ENCODE results near the gene LTO1.

Gene LTO1

GRCh38 chr11:69635195-69635594 is 40.0 kb downstream of the LTO1 start:
- H3K14ac ChIP-seq (ENCODE audit: low read length): no peak overlapping the region
- no peak overlapping the region for H2BK120ac ChIP-seq (ENCODE audit: low read depth, low read length)
- no peak overlapping the region for H2BK15ac ChIP-seq (ENCODE audit: low read length)
- H2AFZ ChIP-seq (ENCODE audit: low read length): no peak overlapping the region
- H2BK5ac ChIP-seq (ENCODE audit: low read length): no peak overlapping the region
- no peaks in the 10 kb centered on the region for H3K36me3 ChIP-seq (replicated peaks in 1 of 2; ENCODE audit: control insufficient read depth in 2 of 2, insufficient read depth in 2 of 2, low read length in 2 of 2)
- no peaks in the 10 kb centered on the region for H3K79me1 ChIP-seq (ENCODE audit: low read depth, low read length)
- no CpG with 5 or more reads among the region's 6 CpGs for WGBS, 2 donors (ENCODE audit: extremely low coverage in 2 of 2, insufficient read length in 2 of 2, insufficient replicate concordance in 1 of 2)
- no peak overlapping the region for H2BK12ac ChIP-seq (ENCODE audit: low read length)
- no peak overlapping the region for H3K4ac ChIP-seq (ENCODE audit: low read length)
- H2AK5ac ChIP-seq (ENCODE audit: low read depth, low read length): no peak overlapping the region
- H4K8ac ChIP-seq (ENCODE audit: low read depth, low read length): no peak overlapping the region
- no peak overlapping the region for H3K23ac ChIP-seq (ENCODE audit: low read depth, low read length, poor library complexity)
- H3K18ac ChIP-seq (ENCODE audit: low read length): no peak overlapping the region
- H4K91ac ChIP-seq (ENCODE audit: low read depth, low read length, poor library complexity): no peak overlapping the region
- no peak overlapping the region for H3K4me3 ChIP-seq (ENCODE audit: low read length in 2 of 2)
- H3K9me3 ChIP-seq (replicated peaks in 1 of 2; ENCODE audit: control insufficient read depth in 2 of 2, insufficient read depth in 1 of 2, low read depth in 1 of 2, low read length in 2 of 2): peaks cover 0 to 5% of the 10 kb centered on the region in 2 donors
- peaks cover 17 to 22% of the 10 kb centered on the region in 2 donors for H3K4me1 ChIP-seq (ENCODE audit: control insufficient read depth in 2 of 2, insufficient read depth in 1 of 2, low read depth in 1 of 2, low read length in 2 of 2)
- no peak overlapping the region for H3K27ac ChIP-seq (replicated peaks; ENCODE audit: low read length)
- H3K27me3 ChIP-seq (ENCODE audit: control insufficient read depth in 3 of 3, insufficient read depth in 3 of 3, low read depth in 1 of 3, low read length in 3 of 3): peaks cover 0 to 49% (median 8%) of the 10 kb centered on the region in 3 experiments
- no peak overlapping the region for H3K4me2 ChIP-seq (ENCODE audit: insufficient read depth, low read length, poor library complexity, severe bottlenecking)
- DNase-seq (ENCODE audit: low spot score): no peak
- H3K9ac ChIP-seq (ENCODE audit: low read depth, low read length, poor library complexity): no peak overlapping the region

- H3K79me1 ChIP-seq (ENCODE audit: low read depth, low read length): no peaks in the 10 kb centered on the region
- no peak overlapping the region for H2BK120ac ChIP-seq (ENCODE audit: low read depth, low read length)
- H3K4me2 ChIP-seq (ENCODE audit: insufficient read depth, low read length, poor library complexity, severe bottlenecking): no peak overlapping the region
- no peak overlapping the region for H2BK15ac ChIP-seq (ENCODE audit: low read length)
- H3K9ac ChIP-seq (ENCODE audit: low read depth, low read length, poor library complexity): no peak overlapping the region
- H2BK5ac ChIP-seq (ENCODE audit: low read length): no peak overlapping the region
- no peak overlapping the region for H4K91ac ChIP-seq (ENCODE audit: low read depth, low read length, poor library complexity)
- H2BK12ac ChIP-seq (ENCODE audit: low read length): no peak overlapping the region
- H4K8ac ChIP-seq (ENCODE audit: low read depth, low read length): no peak overlapping the region
- H3K9me3 ChIP-seq (replicated peaks in 1 of 2; ENCODE audit: control insufficient read depth in 2 of 2, insufficient read depth in 1 of 2, low read depth in 1 of 2, low read length in 2 of 2): peaks cover under 1 to 5% of the 10 kb centered on the region in 2 donors
- WGBS, 2 donors (ENCODE audit: extremely low coverage in 2 of 2, insufficient read length in 2 of 2, insufficient replicate concordance in 1 of 2): no CpG with 5 or more reads among the region's 7 CpGs
- no peaks in the 10 kb centered on the region for H3K36me3 ChIP-seq (replicated peaks in 1 of 2; ENCODE audit: control insufficient read depth in 2 of 2, insufficient read depth in 2 of 2, low read length in 2 of 2)
- H3K27me3 ChIP-seq (ENCODE audit: control insufficient read depth in 3 of 3, insufficient read depth in 3 of 3, low read depth in 1 of 3, low read length in 3 of 3): peaks cover 0 to 43% (median 8%) of the 10 kb centered on the region in 3 experiments
- no peak overlapping the region for H3K14ac ChIP-seq (ENCODE audit: low read length)
- H2AK5ac ChIP-seq (ENCODE audit: low read depth, low read length): no peak overlapping the region
- DNase-seq (ENCODE audit: low spot score): no peak
- H3K27ac ChIP-seq (replicated peaks; ENCODE audit: low read length): no peak overlapping the region
- H3K4ac ChIP-seq (ENCODE audit: low read length): no peak overlapping the region
- no peak overlapping the region for H3K4me3 ChIP-seq (ENCODE audit: low read length in 2 of 2)
- H2AFZ ChIP-seq (ENCODE audit: low read length): no peak overlapping the region
- H3K23ac ChIP-seq (ENCODE audit: low read depth, low read length, poor library complexity): no peak overlapping the region
- H3K18ac ChIP-seq (ENCODE audit: low read length): no peak overlapping the region
- H3K4me1 ChIP-seq (ENCODE audit: control insufficient read depth in 2 of 2, insufficient read depth in 1 of 2, low read depth in 1 of 2, low read length in 2 of 2): peaks cover 12 to 21% of the 10 kb centered on the region in 2 donors
Observed at GRCh38 chr11:69634590-69634989, 40.6 kb downstream of the LTO1 start.

- no peak overlapping the region for H3K4me3 ChIP-seq (ENCODE audit: low read length in 2 of 2)
- H3K9me3 ChIP-seq (replicated peaks in 1 of 2; ENCODE audit: control insufficient read depth in 2 of 2, insufficient read depth in 1 of 2, low read depth in 1 of 2, low read length in 2 of 2): peaks cover 2 to 5% of the 10 kb centered on the region in 2 donors
- H3K14ac ChIP-seq (ENCODE audit: low read length): no peak overlapping the region
- no peak overlapping the region for H3K4ac ChIP-seq (ENCODE audit: low read length)
- H3K27ac ChIP-seq (replicated peaks; ENCODE audit: low read length): no peak overlapping the region
- H3K18ac ChIP-seq (ENCODE audit: low read length): no peak overlapping the region
- H3K36me3 ChIP-seq (replicated peaks in 1 of 2; ENCODE audit: control insufficient read depth in 2 of 2, insufficient read depth in 2 of 2, low read length in 2 of 2): no peaks in the 10 kb centered on the region
- H4K91ac ChIP-seq (ENCODE audit: low read depth, low read length, poor library complexity): no peak overlapping the region
- no peak overlapping the region for H3K23ac ChIP-seq (ENCODE audit: low read depth, low read length, poor library complexity)
- no CpG with 5 or more reads among the region's 6 CpGs for WGBS, 2 donors (ENCODE audit: extremely low coverage in 2 of 2, insufficient read length in 2 of 2, insufficient replicate concordance in 1 of 2)
- peaks cover 11 to 21% of the 10 kb centered on the region in 2 donors for H3K4me1 ChIP-seq (ENCODE audit: control insufficient read depth in 2 of 2, insufficient read depth in 1 of 2, low read depth in 1 of 2, low read length in 2 of 2)
- H2AFZ ChIP-seq (ENCODE audit: low read length): no peak overlapping the region
- no peak overlapping the region for H4K8ac ChIP-seq (ENCODE audit: low read depth, low read length)
- H3K27me3 ChIP-seq (ENCODE audit: control insufficient read depth in 3 of 3, insufficient read depth in 3 of 3, low read depth in 1 of 3, low read length in 3 of 3): peaks cover 0 to 42% (median 8%) of the 10 kb centered on the region in 3 experiments
- H2BK15ac ChIP-seq (ENCODE audit: low read length): no peak overlapping the region
- peak overlapping the region; percentile 78 for H2AK5ac ChIP-seq (ENCODE audit: low read depth, low read length)
- no peaks in the 10 kb centered on the region for H3K79me1 ChIP-seq (ENCODE audit: low read depth, low read length)
- H3K4me2 ChIP-seq (ENCODE audit: insufficient read depth, low read length, poor library complexity, severe bottlenecking): no peak overlapping the region
- H3K9ac ChIP-seq (ENCODE audit: low read depth, low read length, poor library complexity): no peak overlapping the region
- no peak overlapping the region for H2BK12ac ChIP-seq (ENCODE audit: low read length)
- H2BK120ac ChIP-seq (ENCODE audit: low read depth, low read length): no peak overlapping the region
- DNase-seq (ENCODE audit: low spot score): no peak
- no peak overlapping the region for H2BK5ac ChIP-seq (ENCODE audit: low read length)
Observed at GRCh38 chr11:69634069-69634468, 41.1 kb downstream of the LTO1 start.

- no peak overlapping the region for H3K23ac ChIP-seq (ENCODE audit: low read depth, low read length, poor library complexity)
- no peak overlapping the region for H2BK15ac ChIP-seq (ENCODE audit: low read length)
- no peak overlapping the region for H3K27ac ChIP-seq (replicated peaks; ENCODE audit: low read length)
- DNase-seq (ENCODE audit: low spot score): no peak
- no peak overlapping the region for H2AK5ac ChIP-seq (ENCODE audit: low read depth, low read length)
- H3K9ac ChIP-seq (ENCODE audit: low read depth, low read length, poor library complexity): no peak overlapping the region
- H3K36me3 ChIP-seq (replicated peaks in 1 of 2; ENCODE audit: control insufficient read depth in 2 of 2, insufficient read depth in 2 of 2, low read length in 2 of 2): no peaks in the 10 kb centered on the region
- no peak overlapping the region for H3K14ac ChIP-seq (ENCODE audit: low read length)
- peaks cover 11 to 20% of the 10 kb centered on the region in 2 donors for H3K4me1 ChIP-seq (ENCODE audit: control insufficient read depth in 2 of 2, insufficient read depth in 1 of 2, low read depth in 1 of 2, low read length in 2 of 2)
- H3K9me3 ChIP-seq (replicated peaks in 1 of 2; ENCODE audit: control insufficient read depth in 2 of 2, insufficient read depth in 1 of 2, low read depth in 1 of 2, low read length in 2 of 2): peaks cover 5 to 9% of the 10 kb centered on the region in 2 donors
- no peak overlapping the region for H3K4me2 ChIP-seq (ENCODE audit: insufficient read depth, low read length, poor library complexity, severe bottlenecking)
- H2AFZ ChIP-seq (ENCODE audit: low read length): no peak overlapping the region
- H4K8ac ChIP-seq (ENCODE audit: low read depth, low read length): no peak overlapping the region
- H2BK5ac ChIP-seq (ENCODE audit: low read length): no peak overlapping the region
- WGBS, 2 donors (ENCODE audit: extremely low coverage in 2 of 2, insufficient read length in 2 of 2, insufficient replicate concordance in 1 of 2): no CpG with 5 or more reads among the region's 4 CpGs
- no peak overlapping the region for H4K91ac ChIP-seq (ENCODE audit: low read depth, low read length, poor library complexity)
- no peak overlapping the region for H3K4ac ChIP-seq (ENCODE audit: low read length)
- H3K4me3 ChIP-seq (ENCODE audit: low read length in 2 of 2): no peak overlapping the region
- H3K79me1 ChIP-seq (ENCODE audit: low read depth, low read length): no peaks in the 10 kb centered on the region
- H2BK120ac ChIP-seq (ENCODE audit: low read depth, low read length): no peak overlapping the region
- no peak overlapping the region for H2BK12ac ChIP-seq (ENCODE audit: low read length)
- H3K18ac ChIP-seq (ENCODE audit: low read length): no peak overlapping the region
- peaks cover 0 to 35% (median 8%) of the 10 kb centered on the region in 3 experiments for H3K27me3 ChIP-seq (ENCODE audit: control insufficient read depth in 3 of 3, insufficient read depth in 3 of 3, low read depth in 1 of 3, low read length in 3 of 3)
Observed at GRCh38 chr11:69632900-69633299, 42.3 kb downstream of the LTO1 start.

Data from neuronal stem cell (in vitro differentiated cells).